Transverse colon (tissue), 4 donors: ENCODE data around the gene VSTM5. TPM values are rescaled to one million over a fixed set of nuclear protein-coding genes. Genes with fewer than 3 reads are reported as not detected.

Experiments used
- DNase-seq: peaks from one replicate; pipeline ENCODE4 v3.0.0-alpha.2; 2019
- H3K27ac ChIP-seq, 4 donors: fragments of 200-600 bp; sonication (generic); 2 replicates each; pipeline ENCODE4 v1.5.1; 2016 to 2018; ENCODE audit warnings: inconsistent platforms in 4 of 4
- H3K27me3 ChIP-seq: fragments of 200-600 bp; sonication (generic); 2 replicates; pipeline ENCODE4 v1.5.1; 2017; ENCODE audit warnings: inconsistent platforms
- H3K36me3 ChIP-seq, 4 donors: fragments of 200-600 bp; sonication (generic); 2 replicates each; pipeline ENCODE4 v1.5.1; 2017 to 2019; ENCODE audit warnings: inconsistent platforms in 4 of 4
- H3K4me1 ChIP-seq, 4 donors: fragments of 200-600 bp; sonication (generic); 2 replicates each; pipeline ENCODE4 v1.5.1; 2017 to 2020; ENCODE audit warnings: inconsistent platforms in 4 of 4
- H3K4me3 ChIP-seq, 4 donors: fragments of 200-600 bp; sonication (generic); 1 replicate in 1 of 4; 2 replicates in 3 of 4; pipeline versions ENCODE4 v1.5.1 to v1.6.1; 2017 to 2019; ENCODE audit warnings: inconsistent platforms in 4 of 4
- H3K9me3 ChIP-seq, 2 donors: fragments of 200-600 bp; sonication (generic); 2 replicates each; pipeline ENCODE4 v1.5.1; 2017 to 2019; ENCODE audit warnings: inconsistent platforms in 2 of 2
- CTCF ChIP-seq, 5 experiments: fragments of 200-600 bp in 3 of 5; fragments of 450-650 bp in 2 of 5; sonication (generic) in 3 of 5; IDR thresholded peaks; 1 replicate in 2 of 5; 2 replicates in 3 of 5; pipeline ENCODE4 v1.5.1; 2016 to 2017; ENCODE audit warnings: antibody characterized with exemption in 5 of 5, inconsistent platforms in 3 of 5, mild to moderate bottlenecking in 2 of 5, moderate library complexity in 1 of 5
- EP300 ChIP-seq: sonication (generic); formaldehyde crosslinking; IDR thresholded peaks from one replicate; pipeline ENCODE4 v1.6.1; 2017; ENCODE audit warnings: antibody characterized with exemption, low read depth
- POLR2A ChIP-seq: fragments of 450-650 bp; IDR thresholded peaks from one replicate; pipeline ENCODE4 v1.6.1; 2016; ENCODE audit warnings: antibody characterized with exemption, mild to moderate bottlenecking, moderate library complexity
- POLR2AphosphoS5 ChIP-seq, 3 donors: sonication (generic); formaldehyde crosslinking; IDR thresholded peaks; one replicate each; pipeline ENCODE4 v1.6.1; 2016; ENCODE audit warnings: antibody characterized with exemption in 3 of 3
- WGBS, 2 donors: methylation state at CpG; one replicate each; pipeline ENCODE4 v1.1.5; 2018; ENCODE audit warnings: low coverage in 1 of 2; 5-methylcytosine and 5-hydroxymethylcytosine counted together
- in situ Hi-C, 4 donors: fragments of 200-750 bp; cut with MboI; loops; one replicate each; pipeline versions ENCODE4 v1.15.0 to v1.15.1; 2017; ENCODE audit warnings: low sequenced_read_pairs in 3 of 4, low pct_ligation_motif_present in 1 of 4, low pct_unique_long_range_greater_than_20kb in 1 of 4
- intact Hi-C: fragments of 100-400 bp; cut with DNase I; formaldehyde crosslinking; loops from one replicate; pipeline ENCODE4 v1.15.1; 2023; ENCODE audit warnings: low total_unique reads
- total RNA-seq, 4 donors: library from RNA; depleted of rRNA; stranded (reverse); fragments of >200 nt; gene quantifications; one replicate each; pipeline ENCODE4 v1.1.0, GENCODE V29; 2016

Gene VSTM5
- total RNA-seq, 4 donors from 2014 or later: 0.96 to 3.4 (median 1.1) TPM; not detected in 1

GRCh38 chr11:93849751-93850593, 446 bp downstream of the VSTM5 start:
- in situ Hi-C loops: no loop called here
- no peaks in the 10 kb centered on the region for H3K36me3 ChIP-seq

DNA sequence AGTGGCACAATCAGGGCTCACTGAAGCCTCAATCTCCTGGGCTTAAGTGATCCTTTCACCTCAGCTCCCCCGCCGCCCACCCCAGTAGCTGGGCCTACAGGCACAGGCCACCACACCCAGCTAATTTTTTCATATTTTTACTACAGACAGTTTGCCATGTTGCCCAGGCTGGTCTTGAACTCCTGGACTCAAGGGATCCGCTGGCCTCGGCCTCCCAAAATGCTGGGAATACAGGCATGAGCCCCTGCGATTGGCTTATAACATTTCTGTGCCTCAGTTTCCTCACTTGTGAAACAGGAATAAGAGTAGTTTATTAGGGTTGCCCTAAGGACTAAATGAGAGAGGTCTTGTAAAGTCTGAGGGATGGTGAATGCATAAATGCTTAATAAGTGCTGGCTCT, 1.2 kb downstream of the VSTM5 start:
- in situ Hi-C loops: no loop called here
- Histone ChIP-seq H3K36me3 (no peaks in the 10 kb centered on the region), H3K9me3 (no peaks in the 10 kb centered on the region), H3K27ac (peak overlapping the region; percentile 81 to 90 (median 82)), H3K4me3 (peak overlapping the region in 1 of 4 donors; percentile 66), H3K4me1 (peaks cover 8 to 14% (median 11%) of the 10 kb centered on the region in 4 donors), H3K27me3 (peaks cover 5% of the 10 kb centered on the region)
- no peak for TF ChIP-seq POLR2AphosphoS5 (IDR thresholded peaks at IDR 0.05)
- 50 to 75% methylated on average over 4 to 5 of the region's 5 CpGs for WGBS, 2 donors
- intact Hi-C loops: no loop called here
- DNase-seq: no peak

More at GRCh38 chr11:93849751-93850593, 446 bp downstream of the VSTM5 start:
- 7 to 25% methylated on average over 3 to 23 of the region's 67 CpGs for WGBS, 2 donors
- peak overlapping the region; percentile 81 to 90 (median 82) for H3K27ac ChIP-seq
- peaks cover 8 to 14% (median 11%) of the 10 kb centered on the region in 4 donors for H3K4me1 ChIP-seq
- intact Hi-C loops: no loop called here
- DNase-seq: peak; percentile 65
- H3K9me3 ChIP-seq: no peaks in the 10 kb centered on the region
- H3K27me3 ChIP-seq: peaks cover 5% of the 10 kb centered on the region
- H3K4me3 ChIP-seq: peak overlapping the region; percentile 39 to 66 (median 52)
- TF ChIP-seq POLR2AphosphoS5 (IDR thresholded peaks at IDR 0.05) (no peak), EP300 (no peak), POLR2A (peak; percentile 16)

GRCh38 chr11:93846411-93846810, 4.0 kb downstream of the VSTM5 start:
- TF ChIP-seq CTCF (IDR thresholded peaks at IDR 0.05) (no peak), EP300 (no peak), POLR2AphosphoS5 (IDR thresholded peaks at IDR 0.05) (no peak), POLR2A (no peak)
- H3K27ac ChIP-seq: no peak overlapping the region
- in situ Hi-C loops: no loop called here
- no peak for DNase-seq
- no peak overlapping the region for H3K4me3 ChIP-seq
- 77% methylated on average over 2 of the region's 2 CpGs; no CpG with 5 or more reads in 1 of the 2 donors for WGBS, 2 donors
- intact Hi-C loops: no loop called here
- peaks cover 5% of the 10 kb centered on the region for H3K27me3 ChIP-seq
- peaks cover 8 to 14% (median 11%) of the 10 kb centered on the region in 4 donors for H3K4me1 ChIP-seq
- no peaks in the 10 kb centered on the region for H3K36me3 ChIP-seq
- no peaks in the 10 kb centered on the region for H3K9me3 ChIP-seq

GRCh38 chr11:93845181-93846092, 5.0 kb downstream of the VSTM5 start:
- peaks cover 5 to 14% (median 11%) of the 10 kb centered on the region in 4 donors for H3K4me1 ChIP-seq
- no peaks in the 10 kb centered on the region for H3K9me3 ChIP-seq
- WGBS, 2 donors: 73 to 80% methylated on average over 1 to 8 of the region's 8 CpGs
- H3K4me3 ChIP-seq: no peak overlapping the region
- TF ChIP-seq CTCF (IDR thresholded peaks at IDR 0.05): no peak
- TF ChIP-seq EP300: no peak
- TF ChIP-seq POLR2AphosphoS5 (IDR thresholded peaks at IDR 0.05): no peak
- TF ChIP-seq POLR2A: no peak
- intact Hi-C loops (no loop called here), in situ Hi-C loops (no loop called here)
- no peak for DNase-seq
- no peaks in the 10 kb centered on the region for H3K36me3 ChIP-seq
- peaks cover 5% of the 10 kb centered on the region for H3K27me3 ChIP-seq
- H3K27ac ChIP-seq: no peak overlapping the region
